22Rv1 (cell line): ENCODE measurements around the gene PRSS48.
"Not testable (repeated sequence)": the region's sequence is repeated elsewhere in the genome, so short reads cannot be mapped to it uniquely, and the experiment has no call there.

Source experiments
- H3K27ac ChIP-seq: fragments of 450-650 bp; 2 replicates; pipeline ENCODE4 v1.5.1; 2017
- ZFX ChIP-seq: fragments of 450-650 bp; IDR thresholded peaks from 2 replicates; pipeline ENCODE4 v1.6.1; 2017; ENCODE audit warnings: antibody characterized with exemption, borderline replicate concordance
- TF ChIP-seq, protein P1 (sequence below): fragments of 450-650 bp; IDR thresholded peaks from 2 replicates; pipeline ENCODE4 v1.5.1; 2017; ENCODE audit warnings: mild to moderate bottlenecking

The PRSS48 gene

DNA sequence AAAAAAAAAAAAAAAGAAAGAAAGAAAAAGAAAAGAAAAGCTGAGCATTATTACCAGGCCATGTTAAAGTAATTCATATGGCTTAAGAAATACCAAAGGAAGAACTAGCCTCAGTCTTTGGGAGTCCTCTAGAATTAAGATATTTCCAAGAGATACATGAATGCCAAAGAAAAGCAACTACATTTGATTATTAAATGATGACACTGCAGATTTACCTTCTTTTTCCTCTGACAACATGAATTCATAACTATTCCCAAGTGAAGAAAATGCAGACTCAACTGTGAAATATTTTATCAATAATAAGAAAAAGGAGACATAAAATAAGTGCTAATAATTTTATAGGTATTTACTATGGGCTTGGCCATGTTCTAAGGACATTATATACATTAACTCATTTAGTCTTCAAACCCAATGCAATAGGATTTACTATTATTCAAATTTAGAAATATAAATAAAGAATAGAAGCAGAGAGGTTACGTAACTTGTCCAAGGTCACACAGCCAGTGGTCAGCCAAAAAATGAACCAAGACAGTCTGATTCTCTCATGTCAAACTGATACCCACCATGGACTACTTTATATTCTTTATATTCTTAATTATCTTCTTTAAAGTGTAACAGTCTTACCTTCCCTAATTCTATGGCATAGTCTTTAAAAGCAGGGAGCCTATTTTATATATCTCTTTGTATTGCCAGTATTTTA, 41.5 kb downstream of the PRSS48 start:
- H3K27ac ChIP-seq = no peak overlapping the region
- TF ChIP-seq, protein P1, sequence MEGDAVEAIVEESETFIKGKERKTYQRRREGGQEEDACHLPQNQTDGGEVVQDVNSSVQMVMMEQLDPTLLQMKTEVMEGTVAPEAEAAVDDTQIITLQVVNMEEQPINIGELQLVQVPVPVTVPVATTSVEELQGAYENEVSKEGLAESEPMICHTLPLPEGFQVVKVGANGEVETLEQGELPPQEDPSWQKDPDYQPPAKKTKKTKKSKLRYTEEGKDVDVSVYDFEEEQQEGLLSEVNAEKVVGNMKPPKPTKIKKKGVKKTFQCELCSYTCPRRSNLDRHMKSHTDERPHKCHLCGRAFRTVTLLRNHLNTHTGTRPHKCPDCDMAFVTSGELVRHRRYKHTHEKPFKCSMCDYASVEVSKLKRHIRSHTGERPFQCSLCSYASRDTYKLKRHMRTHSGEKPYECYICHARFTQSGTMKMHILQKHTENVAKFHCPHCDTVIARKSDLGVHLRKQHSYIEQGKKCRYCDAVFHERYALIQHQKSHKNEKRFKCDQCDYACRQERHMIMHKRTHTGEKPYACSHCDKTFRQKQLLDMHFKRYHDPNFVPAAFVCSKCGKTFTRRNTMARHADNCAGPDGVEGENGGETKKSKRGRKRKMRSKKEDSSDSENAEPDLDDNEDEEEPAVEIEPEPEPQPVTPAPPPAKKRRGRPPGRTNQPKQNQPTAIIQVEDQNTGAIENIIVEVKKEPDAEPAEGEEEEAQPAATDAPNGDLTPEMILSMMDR = no peak

DNA sequence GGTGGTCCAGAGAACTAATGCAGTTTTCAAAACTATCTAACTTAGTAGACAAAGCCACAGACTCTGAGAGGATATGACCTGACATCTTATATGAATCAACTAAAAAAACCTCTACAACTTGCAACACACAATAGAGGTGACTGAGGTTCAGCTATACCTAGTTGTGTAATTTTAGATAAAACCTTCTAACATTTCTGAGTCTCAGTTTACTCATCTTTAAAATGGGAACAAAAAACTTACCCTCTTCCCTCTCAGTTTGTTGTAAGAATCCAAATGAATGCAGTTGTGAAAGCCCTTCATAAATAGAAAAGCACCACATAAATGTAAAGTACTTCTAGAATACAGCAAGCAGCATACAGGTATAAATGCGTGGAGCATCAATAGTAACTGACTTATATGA, 42.5 kb downstream of the PRSS48 start:
- TF ChIP-seq, protein P1 = no peak
- TF ChIP-seq ZFX = no peak
- H3K27ac ChIP-seq = no peak overlapping the region

GRCh38 chr4:151321586-151321985, 44.6 kb downstream of the PRSS48 start:
- TF ChIP-seq, protein P1 = no peak
- no peak for TF ChIP-seq ZFX

GRCh38 chr4:151322161-151322560, 45.2 kb downstream of the PRSS48 start:
- not testable (repeated sequence) for H3K27ac ChIP-seq

More at GRCh38 chr4:151321586-151321985, 44.6 kb downstream of the PRSS48 start:
- no peak overlapping the region for H3K27ac ChIP-seq

DNA sequence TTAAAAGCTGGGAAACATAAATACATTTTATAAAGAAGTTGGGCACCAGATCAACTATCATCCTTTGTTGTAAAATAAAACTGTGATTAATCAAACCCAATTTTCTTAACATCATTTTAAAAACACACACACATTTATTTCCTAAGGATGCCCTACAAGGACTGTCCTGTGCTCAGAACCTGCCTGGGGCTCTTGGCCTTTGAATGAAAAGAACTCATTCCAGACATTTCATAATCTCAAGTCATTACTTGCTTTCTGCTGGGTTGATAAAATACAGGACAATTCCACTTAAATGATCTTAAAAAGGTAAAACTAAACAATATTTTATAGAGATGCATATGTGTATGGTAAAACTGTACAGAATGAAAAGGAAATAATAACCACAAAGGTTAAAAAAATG, 45.6 kb downstream of the PRSS48 start:
- H3K27ac ChIP-seq = no peak overlapping the region
- TF ChIP-seq, protein P1 = no peak
- no peak for TF ChIP-seq ZFX

DNA sequence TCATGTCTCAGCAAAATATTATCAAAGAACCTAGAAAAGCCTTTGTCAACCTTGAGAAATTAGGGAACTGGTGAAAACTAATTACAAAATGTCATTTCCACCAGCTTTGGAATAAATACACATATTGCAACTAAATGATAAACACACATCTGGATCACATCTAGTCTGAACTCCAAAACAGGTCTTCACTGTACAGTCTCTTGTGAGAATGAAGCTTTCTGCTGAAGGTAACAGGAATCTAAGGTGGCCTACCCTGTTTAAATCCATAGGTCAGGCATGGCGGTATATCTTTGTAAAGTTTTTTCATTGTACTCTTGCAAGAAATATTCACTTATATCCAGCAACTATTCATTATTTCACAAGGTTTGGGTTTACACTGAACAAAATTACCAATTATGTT, 46.7 kb downstream of the PRSS48 start:
- H3K27ac ChIP-seq = no peak overlapping the region
- TF ChIP-seq ZFX = no peak
- TF ChIP-seq, protein P1 = no peak

- no peak for TF ChIP-seq ZFX
- TF ChIP-seq, protein P1 = no peak
- peak overlapping the region; percentile 81 for H3K27ac ChIP-seq
Observed at GRCh38 chr4:151324124-151324751, 47.3 kb downstream of the PRSS48 start.

DNA sequence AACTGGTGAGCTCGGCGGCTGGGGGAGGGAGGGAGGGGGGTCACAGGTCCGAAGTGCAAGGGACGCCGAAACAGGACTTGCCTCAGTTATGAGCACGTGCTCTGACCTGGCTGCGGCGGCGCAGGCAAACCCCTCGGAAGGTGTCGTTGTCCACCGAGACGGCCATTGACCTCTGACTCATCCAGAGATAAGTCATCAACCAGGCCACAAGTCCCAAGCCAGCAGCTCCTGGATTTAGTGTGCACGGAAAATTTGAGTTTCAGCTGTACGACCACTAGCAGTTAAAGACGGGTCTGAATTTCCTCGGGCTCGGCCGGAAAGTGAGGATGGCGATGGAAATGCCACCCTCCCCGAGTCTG, 47.8 kb downstream of the PRSS48 start:
- peak overlapping the region; percentile 81 for H3K27ac ChIP-seq

More for the DNA sequence above, 47.8 kb downstream of the PRSS48 start:
- no peak for TF ChIP-seq ZFX
- TF ChIP-seq, protein P1 = no peak
